IPS-NIHi11 (cell line): ENCODE results near the gene MRFAP1.
"Not testable (repeated sequence)": the region's sequence is repeated elsewhere in the genome, so short reads cannot be mapped to it uniquely, and the experiment has no call there.

Experiments used
- DNase-seq: peaks from one replicate; pipeline ENCODE4 v3.0.0; 2012; ENCODE audit warnings: mixed read lengths, low spot score

MRFAP1 gene

GRCh38 chr4:6634746-6635145 is 5.7 kb upstream of the MRFAP1 start:
- no peak for DNase-seq

DNA sequence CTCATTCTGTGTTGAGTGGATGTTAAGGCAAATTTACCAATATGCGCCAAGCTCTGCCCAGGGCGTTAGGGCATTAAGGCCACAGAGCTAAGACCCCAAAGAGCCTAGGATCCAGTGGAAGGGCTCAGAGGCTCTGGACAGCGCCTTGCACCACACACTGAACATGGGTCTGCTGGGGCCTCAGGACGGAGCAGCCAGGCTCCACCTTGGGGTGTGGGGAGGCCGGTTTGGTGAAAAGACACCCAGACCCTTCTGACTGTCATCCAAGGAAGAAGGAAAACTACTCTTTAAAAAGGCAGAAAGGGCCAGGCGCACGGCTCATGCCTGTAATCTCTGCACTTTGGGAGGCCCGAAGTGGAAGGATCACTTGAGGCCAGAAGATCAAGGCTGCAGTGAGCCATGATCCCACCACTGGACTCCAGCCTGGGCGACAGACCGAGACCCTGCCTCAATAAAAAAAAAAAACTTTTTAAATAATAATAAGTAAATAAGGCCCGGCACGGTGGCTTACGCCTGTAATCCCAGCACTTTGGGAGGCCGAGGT is 1.3 kb upstream of the MRFAP1 start:
- no peak for DNase-seq

- DNase-seq = peak; percentile 58
Observed at GRCh38 chr4:6641164-6641970, 882 bp downstream of the MRFAP1 start.

- DNase-seq = no peak
Observed at GRCh38 chr4:6641971-6642320, 1.5 kb downstream of the MRFAP1 start.

DNA sequence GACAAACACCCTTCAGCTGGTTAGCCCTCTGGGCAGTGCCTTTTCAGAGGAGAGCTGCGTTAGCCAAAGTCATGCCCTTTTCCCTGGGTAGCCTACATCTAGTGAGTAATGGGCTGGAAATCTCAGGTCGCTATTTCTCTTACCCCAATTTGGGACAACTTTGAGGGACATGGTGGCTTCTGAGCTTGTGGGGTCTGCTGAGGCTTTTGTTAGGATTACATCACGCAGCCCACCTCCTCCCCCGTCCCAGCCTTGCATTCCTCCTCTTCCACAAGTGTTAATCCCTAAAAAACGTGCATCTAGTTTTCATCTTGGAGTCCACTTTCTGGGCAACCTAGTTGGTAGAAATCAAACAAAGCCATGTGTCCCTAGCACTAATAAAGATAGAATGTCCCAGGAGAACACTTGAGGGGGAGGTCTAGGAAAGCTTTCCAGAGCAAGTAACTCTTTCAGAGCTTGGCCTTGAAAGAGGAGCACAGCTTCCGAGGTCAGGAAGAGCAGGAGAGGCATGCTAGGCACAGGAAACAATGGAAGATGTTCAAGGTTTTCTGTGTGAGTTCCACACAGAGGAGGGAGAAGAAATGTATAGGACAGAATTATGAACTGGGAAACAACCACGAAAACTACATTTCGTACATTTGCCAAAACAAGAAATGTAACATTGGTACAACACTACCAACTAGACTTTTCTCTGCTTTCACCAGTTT is 2.8 kb downstream of the MRFAP1 start:
- no peak for DNase-seq

DNA sequence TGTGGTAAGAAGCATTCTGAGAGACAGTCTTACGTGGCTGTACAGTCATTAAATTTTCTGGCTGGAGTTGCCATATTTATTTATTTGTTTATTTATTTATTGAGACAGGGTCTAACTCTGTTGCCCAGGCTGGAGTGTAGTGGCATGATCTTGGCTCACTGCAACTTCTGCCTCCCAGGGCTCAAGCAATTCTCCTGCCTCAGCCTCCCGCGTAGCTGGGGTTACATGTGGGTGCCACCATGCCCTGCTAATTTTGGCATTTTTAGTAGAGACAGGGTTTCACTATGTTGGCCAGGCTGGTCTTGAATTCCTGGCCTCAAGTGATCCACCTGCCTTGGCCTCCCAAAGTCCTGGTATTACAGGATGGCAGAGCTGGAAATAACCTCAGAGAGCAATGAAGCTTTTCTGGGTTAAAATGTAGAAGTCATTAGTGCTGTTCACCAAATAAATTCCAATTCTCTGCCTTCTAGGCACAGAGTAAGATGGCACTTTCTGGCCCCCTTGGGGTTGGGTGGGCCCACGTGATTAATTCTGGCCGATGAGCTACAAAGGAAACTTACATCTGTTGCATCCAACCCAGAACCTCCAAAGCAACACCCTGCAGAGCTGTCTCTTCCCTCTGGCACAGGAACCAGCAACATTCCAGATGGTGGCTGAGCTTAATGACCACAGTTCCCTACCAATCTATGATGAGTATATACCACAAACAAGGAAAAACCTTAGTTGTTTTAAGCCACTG is 4.5 kb downstream of the MRFAP1 start:
- no peak for DNase-seq

DNA sequence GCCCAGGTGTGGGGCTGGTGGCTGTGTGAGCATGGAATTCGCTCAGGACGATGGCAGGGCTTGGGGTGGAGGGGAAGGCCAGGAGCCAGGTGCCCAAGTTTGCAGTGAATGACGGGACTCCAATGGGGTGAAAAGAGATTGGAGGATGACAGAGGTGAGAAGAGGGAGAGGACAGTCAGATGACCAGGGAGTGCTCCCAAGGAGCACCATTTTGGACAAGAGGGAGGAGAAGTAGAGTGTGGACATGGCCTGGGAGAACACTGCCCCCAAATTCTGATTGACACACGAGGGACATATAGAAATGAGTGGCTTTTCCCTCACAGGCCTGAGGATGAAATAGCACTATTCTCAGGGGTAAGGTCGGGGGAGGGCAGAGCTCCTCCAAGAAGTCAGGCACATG is 6.7 kb downstream of the MRFAP1 start:
- no peak for DNase-seq

DNA sequence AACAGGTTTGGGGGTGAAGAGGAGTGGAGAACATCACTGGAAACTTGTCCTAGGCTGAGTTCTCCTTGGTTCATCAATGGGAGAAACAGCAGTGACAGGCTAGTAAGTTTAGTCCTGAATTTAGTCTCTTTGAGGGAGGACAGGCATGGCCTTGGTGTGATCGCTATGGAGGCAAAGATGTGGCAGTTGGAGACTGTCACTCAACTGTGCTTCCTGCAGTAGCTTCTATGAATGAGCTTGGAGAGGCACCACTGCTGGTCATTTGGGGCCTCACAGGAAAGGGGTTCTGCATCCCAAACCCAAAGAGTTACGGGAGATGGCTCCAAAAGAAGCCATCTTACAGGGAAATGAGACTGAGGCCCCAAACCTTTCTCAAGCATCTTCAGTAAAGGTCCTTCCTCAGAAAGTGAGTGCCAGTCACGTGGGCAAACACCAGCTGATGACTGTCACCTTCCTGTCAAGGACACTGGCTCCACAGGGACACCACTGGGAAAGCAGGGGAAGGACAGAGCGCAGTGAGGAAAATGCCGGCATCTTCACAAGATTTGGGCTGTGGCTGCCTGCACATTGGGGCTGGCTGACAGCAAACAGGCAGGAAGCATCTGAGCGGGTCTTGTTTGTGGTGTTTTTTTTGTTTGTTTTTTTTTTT is 7.2 kb downstream of the MRFAP1 start:
- DNase-seq = no peak

DNA sequence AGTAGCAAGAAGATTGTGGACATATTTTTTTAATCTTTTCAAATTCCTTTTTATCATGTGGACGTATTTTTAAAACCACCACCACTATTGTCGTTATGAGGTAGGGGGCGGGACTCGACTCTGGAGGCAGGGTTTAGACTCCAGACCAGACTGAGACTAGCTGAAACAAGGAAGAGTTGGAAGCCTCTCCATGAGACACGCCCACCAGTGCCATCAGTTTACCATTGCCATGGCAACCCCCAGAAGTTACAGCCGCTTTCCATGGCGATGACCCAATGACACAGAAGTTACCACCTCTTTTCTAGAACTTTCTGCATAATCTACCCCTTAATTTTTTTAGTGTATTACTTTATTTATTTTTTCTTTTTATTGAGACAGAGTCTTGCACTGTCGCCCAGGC is 8.7 kb downstream of the MRFAP1 start:
- DNase-seq = no peak

DNA sequence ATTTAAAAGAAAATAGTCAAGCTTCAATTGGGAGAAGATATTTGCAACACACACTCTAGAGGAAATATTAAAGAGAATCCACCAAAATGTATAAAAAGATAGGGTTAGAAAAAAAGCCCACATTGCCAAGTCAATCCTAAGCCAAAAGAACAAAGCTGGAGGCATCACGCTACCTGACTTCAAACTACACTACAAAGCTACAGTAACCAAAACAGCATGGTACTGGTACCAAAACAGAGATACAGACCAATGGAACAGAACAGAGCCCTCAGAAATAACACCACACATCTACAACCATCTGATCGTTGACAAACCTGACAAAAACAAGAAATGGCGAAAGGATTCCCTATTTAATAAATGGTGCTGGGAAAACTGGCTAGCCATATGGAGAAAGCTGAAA is 13.7 kb downstream of the MRFAP1 start:
- not testable (repeated sequence) for DNase-seq

DNA sequence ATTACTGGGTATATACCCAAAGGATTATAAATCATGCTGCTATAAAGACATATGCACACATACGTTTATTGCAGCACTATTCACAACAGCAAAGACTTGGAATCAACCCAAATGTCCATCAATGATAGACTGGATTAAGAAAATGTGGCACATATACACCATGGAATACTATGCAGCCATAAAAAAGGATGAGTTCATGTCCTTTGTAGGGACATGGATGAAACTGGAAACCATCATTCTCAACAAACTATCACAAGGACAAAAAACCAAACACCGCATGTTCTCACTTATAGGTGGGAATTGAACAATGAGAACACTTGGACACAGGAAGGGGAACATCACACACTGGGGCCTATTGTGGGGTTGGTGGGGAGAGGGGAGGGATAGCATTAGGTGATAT is 14.8 kb downstream of the MRFAP1 start:
- not testable (repeated sequence) for DNase-seq

DNA sequence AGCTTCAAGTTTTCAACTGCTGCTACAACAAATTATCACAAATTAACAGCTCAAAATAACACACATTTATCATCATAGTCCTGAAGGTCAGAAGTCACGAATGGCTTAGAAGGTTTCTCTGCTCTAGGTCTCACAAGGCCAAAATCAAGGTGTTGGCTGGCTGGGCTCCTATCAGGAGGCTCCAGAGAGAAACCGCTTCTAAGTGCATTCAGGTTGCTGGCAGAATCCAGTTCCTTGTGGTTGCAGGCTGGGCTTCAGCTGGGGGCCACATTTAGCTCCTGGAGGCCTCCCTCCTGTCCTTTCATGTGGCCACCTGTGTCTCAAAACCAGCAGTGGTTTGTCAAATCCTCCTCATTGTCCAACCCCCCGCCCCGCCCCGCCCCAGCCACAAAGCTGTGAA is 15.4 kb downstream of the MRFAP1 start:
- DNase-seq = no peak

GRCh38 chr4:6657242-6658208 is 17.0 kb downstream of the MRFAP1 start:
- no peak for DNase-seq

DNA sequence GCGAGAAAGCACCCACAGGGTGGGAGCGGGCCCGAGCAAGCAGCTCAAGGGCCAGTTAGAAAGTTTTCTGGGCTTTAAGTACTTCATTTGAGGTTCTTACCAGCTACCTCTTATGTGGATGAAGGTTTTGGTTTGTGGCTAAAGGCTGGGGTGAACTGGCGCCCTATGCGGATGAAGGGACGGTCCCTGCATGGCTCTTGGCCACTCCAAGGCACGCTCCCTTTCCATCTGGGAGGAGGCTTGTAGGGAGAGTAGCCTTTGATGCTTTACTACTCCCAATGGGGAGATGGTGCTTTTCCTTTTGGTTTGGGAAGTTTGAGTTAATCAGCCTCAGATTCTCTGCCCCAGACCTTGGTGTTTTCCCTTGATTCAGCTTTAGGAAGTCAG is 17.7 kb downstream of the MRFAP1 start:
- no peak for DNase-seq

DNA sequence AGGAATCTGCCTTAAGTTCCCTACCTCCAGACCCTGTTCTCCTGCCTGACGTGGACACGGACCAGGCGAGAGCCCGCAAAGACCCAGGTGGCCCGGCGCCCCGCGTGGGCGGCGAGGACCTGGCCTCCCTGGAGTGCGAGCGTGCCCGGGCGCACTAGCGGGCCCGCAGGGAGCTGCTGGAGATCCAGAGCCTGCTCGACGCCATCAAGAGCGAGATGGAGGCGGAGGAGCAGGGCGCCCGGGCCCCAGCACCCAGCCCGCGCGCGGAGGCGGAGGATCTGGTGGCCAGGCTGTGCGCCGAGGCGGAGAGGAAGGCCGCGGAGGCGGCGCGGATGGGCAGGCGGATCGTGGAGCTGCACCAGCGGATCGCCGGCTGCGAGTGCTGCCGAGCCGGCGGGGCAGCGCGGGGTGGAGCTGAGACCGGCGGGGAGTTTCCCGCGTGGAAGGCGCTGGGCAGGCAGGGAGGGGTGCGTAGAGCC is 18.2 kb downstream of the MRFAP1 start:
- peak; percentile 72 for DNase-seq

GRCh38 chr4:6659897-6660296 is 19.4 kb downstream of the MRFAP1 start:
- DNase-seq = no peak

GRCh38 chr4:6660430-6660829 is 19.9 kb downstream of the MRFAP1 start:
- no peak for DNase-seq

GRCh38 chr4:6662591-6662990 is 22.1 kb downstream of the MRFAP1 start:
- DNase-seq = no peak

DNA sequence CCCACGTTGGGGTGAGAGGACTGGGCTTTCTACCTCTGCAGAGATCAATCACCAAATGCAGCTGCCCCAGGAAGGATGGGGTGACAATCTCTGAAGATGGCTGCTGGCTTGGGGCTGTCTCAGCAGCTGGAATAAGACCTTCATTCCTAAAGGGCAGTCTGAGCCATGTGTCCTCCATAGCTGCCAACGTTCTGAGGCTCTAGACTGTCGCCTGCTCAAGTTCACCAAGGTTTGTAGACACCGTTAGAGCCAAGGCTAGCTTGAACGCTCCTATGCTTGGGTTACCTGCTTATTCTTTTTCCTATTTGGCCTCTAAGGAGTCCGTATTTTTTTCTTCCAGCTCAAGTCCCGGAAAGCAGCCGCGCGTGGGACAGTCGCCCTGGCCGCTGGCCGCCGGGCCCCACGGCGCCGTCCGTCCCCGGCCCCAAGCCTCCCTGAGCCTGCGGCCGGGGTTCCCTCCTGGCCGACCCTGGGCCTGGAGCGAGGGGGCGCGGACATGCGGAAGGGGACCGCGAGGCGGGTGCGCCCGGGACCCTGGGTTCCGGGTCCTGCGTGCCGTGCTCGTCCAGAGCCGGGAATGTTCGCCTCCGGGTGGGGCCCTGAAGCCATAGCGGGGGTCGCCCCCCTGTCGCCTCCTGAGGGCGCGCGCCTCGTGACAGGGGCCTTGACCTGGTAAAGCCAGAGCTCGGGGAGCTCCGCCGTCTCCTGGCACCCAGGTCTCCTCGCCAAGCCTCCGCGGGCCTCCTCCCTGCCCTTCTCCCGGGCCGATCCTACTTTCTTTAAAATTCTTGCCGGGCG is 23.3 kb downstream of the MRFAP1 start:
- DNase-seq = peak; percentile 33

- DNase-seq = no peak
Observed at GRCh38 chr4:6665320-6665654, 24.8 kb downstream of the MRFAP1 start.
